ENCODE measurements around the gene LRRC47.

The LRRC47 gene

GRCh38 chr1:3746830-3747521 lies 49.3 kb downstream of the LRRC47 start:
- no peak for DNase-seq (ENCODE audit: low spot score)

- no peak for DNase-seq (ENCODE audit: low spot score)
Measured at GRCh38 chr1:3746389-3746829, 49.9 kb downstream of the LRRC47 start.

- DNase-seq (ENCODE audit: low spot score): no peak
Measured at GRCh38 chr1:3745590-3746381, 50.5 kb downstream of the LRRC47 start.

- no peak for DNase-seq (ENCODE audit: low spot score)
Measured at GRCh38 chr1:3745071-3745470, 51.2 kb downstream of the LRRC47 start.

GRCh38 chr1:3744646-3745045 lies 51.7 kb downstream of the LRRC47 start:
- DNase-seq (ENCODE audit: low spot score): no peak

GRCh38 chr1:3743826-3744225 lies 52.5 kb downstream of the LRRC47 start:
- DNase-seq (ENCODE audit: low spot score): no peak

GRCh38 chr1:3743421-3743820 lies 52.9 kb downstream of the LRRC47 start:
- no peak for DNase-seq (ENCODE audit: low spot score)

- peak; percentile 28 for DNase-seq (ENCODE audit: low spot score)
Measured at GRCh38 chr1:3742439-3743298, 53.6 kb downstream of the LRRC47 start.

- DNase-seq (ENCODE audit: low spot score): no peak
Measured at GRCh38 chr1:3741566-3742438, 54.5 kb downstream of the LRRC47 start.

- DNase-seq (ENCODE audit: low spot score): no peak
Measured at GRCh38 chr1:3740752-3741151, 55.5 kb downstream of the LRRC47 start.

- DNase-seq (ENCODE audit: low spot score): no peak
Measured at GRCh38 chr1:3740042-3740441, 56.3 kb downstream of the LRRC47 start.

GRCh38 chr1:3738943-3739342 lies 57.4 kb downstream of the LRRC47 start:
- no peak for DNase-seq (ENCODE audit: low spot score)

- DNase-seq (ENCODE audit: low spot score): no peak
Measured at GRCh38 chr1:3736708-3737107, 59.6 kb downstream of the LRRC47 start.

GRCh38 chr1:3736131-3736561 lies 60.2 kb downstream of the LRRC47 start:
- no peak for DNase-seq (ENCODE audit: low spot score)

GRCh38 chr1:3735688-3736087 lies 60.6 kb downstream of the LRRC47 start:
- no peak for DNase-seq (ENCODE audit: low spot score)

GRCh38 chr1:3735027-3735681 lies 61.1 kb downstream of the LRRC47 start:
- DNase-seq (ENCODE audit: low spot score): no peak

GRCh38 chr1:3734602-3735001 lies 61.7 kb downstream of the LRRC47 start:
- DNase-seq (ENCODE audit: low spot score): no peak

GRCh38 chr1:3733883-3734589 lies 62.3 kb downstream of the LRRC47 start:
- DNase-seq (ENCODE audit: low spot score): no peak

GRCh38 chr1:3733094-3733882 lies 63.0 kb downstream of the LRRC47 start:
- DNase-seq (ENCODE audit: low spot score): no peak

All from RKO (cell line).